H9 (cell line): ENCODE data around the gene UTP11. TPM values are rescaled to one million over a fixed set of nuclear protein-coding genes. Genes with fewer than 3 reads are reported as not detected.

Source experiments
- DNase-seq: peaks from one replicate; pipeline ENCODE4 v3.0.0-alpha.2; 2017
- H2AFZ ChIP-seq: one replicate; pipeline ENCODE4 v1.6.1; 2013; ENCODE audit warnings: mild to moderate bottlenecking, low read length, control low read depth, moderate library complexity
- H2AK5ac ChIP-seq: 2 replicates; pipeline ENCODE4 v1.6.1; 2013; ENCODE audit warnings: low read length, control low read depth, mixed read lengths; ENCODE audit not compliant: insufficient read length
- H2BK120ac ChIP-seq: one replicate; pipeline ENCODE4 v1.6.1; 2013; ENCODE audit warnings: low read depth, mild to moderate bottlenecking, low read length, control low read depth, inconsistent platforms; ENCODE audit not compliant: poor library complexity, severe bottlenecking
- H2BK12ac ChIP-seq: 2 replicates; pipeline ENCODE4 v1.6.1; 2013; ENCODE audit warnings: low read length, control low read depth, mixed read lengths, low read depth; ENCODE audit not compliant: insufficient read length
- H2BK15ac ChIP-seq: 2 replicates; pipeline ENCODE4 v1.6.1; 2013; ENCODE audit warnings: low read depth, low read length, control low read depth
- H2BK20ac ChIP-seq: one replicate; pipeline ENCODE4 v1.6.1; 2013; ENCODE audit warnings: low read depth, mild to moderate bottlenecking, low read length, control low read depth, inconsistent platforms; ENCODE audit not compliant: poor library complexity, severe bottlenecking
- H2BK5ac ChIP-seq: 2 replicates; pipeline ENCODE4 v1.6.1; 2013; ENCODE audit warnings: low read length, control low read depth, mixed read lengths; ENCODE audit not compliant: insufficient read length
- H3K14ac ChIP-seq: 2 replicates; pipeline ENCODE4 v1.6.1; 2013; ENCODE audit warnings: low read length, control low read depth; ENCODE audit not compliant: insufficient read depth
- H3K18ac ChIP-seq: 2 replicates; pipeline ENCODE4 v1.6.1; 2013; ENCODE audit warnings: low read depth, mild to moderate bottlenecking, mixed read lengths, low read length, control low read depth; ENCODE audit not compliant: insufficient read length
- H3K23ac ChIP-seq: 2 replicates; pipeline ENCODE4 v1.6.1; 2013; ENCODE audit warnings: low read length, control low read depth, mixed read lengths, low read depth; ENCODE audit not compliant: insufficient read length
- H3K23me2 ChIP-seq: 2 replicates; pipeline ENCODE4 v1.6.1; 2013; ENCODE audit warnings: low read depth, mild to moderate bottlenecking, mixed read lengths, low read length, control low read depth; ENCODE audit not compliant: insufficient read length, poor library complexity, severe bottlenecking
- H3K27ac ChIP-seq: 2 replicates; pipeline ENCODE4 v1.5.1; 2013; ENCODE audit warnings: low read length, control low read depth, mixed read lengths, low read depth; ENCODE audit not compliant: insufficient read length
- H3K27me3 ChIP-seq: 2 replicates; pipeline ENCODE4 v1.6.1; 2013; ENCODE audit warnings: low read length, control low read depth, inconsistent platforms; ENCODE audit not compliant: insufficient read depth
- H3K4ac ChIP-seq: 2 replicates; pipeline ENCODE4 v1.6.1; 2013; ENCODE audit warnings: low read depth, mild to moderate bottlenecking, control low read depth, inconsistent platforms, low read length, moderate library complexity
- H3K4me1 ChIP-seq: 2 replicates; pipeline ENCODE4 v1.6.1; 2013; ENCODE audit warnings: low read length, control low read depth, inconsistent platforms; ENCODE audit not compliant: insufficient read depth
- H3K4me2 ChIP-seq: 2 replicates; pipeline ENCODE4 v1.6.1; 2013; ENCODE audit warnings: low read length, control low read depth, mixed read lengths; ENCODE audit not compliant: insufficient read length, insufficient read depth
- H3K56ac ChIP-seq: 2 replicates; pipeline ENCODE4 v1.6.1; 2013; ENCODE audit warnings: low read depth, mild to moderate bottlenecking, mixed read lengths, low read length, control low read depth; ENCODE audit not compliant: insufficient read length
- H3K79me1 ChIP-seq: 2 replicates; pipeline ENCODE4 v1.6.1; 2013; ENCODE audit warnings: low read depth, mild to moderate bottlenecking, moderate library complexity, low read length, control low read depth, inconsistent platforms; ENCODE audit not compliant: insufficient read depth, poor library complexity, severe bottlenecking
- H3K79me2 ChIP-seq: 2 replicates; pipeline ENCODE4 v1.6.1; 2013; ENCODE audit warnings: low read length, control low read depth, inconsistent platforms; ENCODE audit not compliant: insufficient read depth
- H3K9ac ChIP-seq: 2 replicates; pipeline ENCODE4 v1.6.1; 2013; ENCODE audit warnings: low read length, control low read depth, mixed read lengths; ENCODE audit not compliant: insufficient read length; ENCODE audit errors: extremely low read depth
- H3K9me3 ChIP-seq: one replicate; pipeline ENCODE4 v1.6.1; 2013; ENCODE audit warnings: low read depth, low read length, inconsistent platforms; ENCODE audit not compliant: control insufficient read depth
- H3T11ph ChIP-seq: one replicate; pipeline ENCODE4 v1.6.1; 2013; ENCODE audit warnings: mild to moderate bottlenecking, low read length, control low read depth, inconsistent platforms
- H4K20me1 ChIP-seq: one replicate; pipeline ENCODE4 v1.6.1; 2013; ENCODE audit not compliant: control insufficient read depth, insufficient read length, insufficient read depth
- H4K5ac ChIP-seq: 2 replicates; pipeline ENCODE4 v1.6.1; 2013; ENCODE audit warnings: low read depth, mild to moderate bottlenecking, mixed read lengths, low read length, control low read depth; ENCODE audit not compliant: insufficient read length
- H4K8ac ChIP-seq: replicated peaks from 2 replicates; pipeline ENCODE4 v1.6.1; 2013; ENCODE audit warnings: low read length, control low read depth, mixed read lengths, low read depth; ENCODE audit not compliant: insufficient read length
- H4K91ac ChIP-seq: 2 replicates; pipeline ENCODE4 v1.6.1; 2013; ENCODE audit warnings: low read depth, mild to moderate bottlenecking, moderate library complexity, mixed read lengths, low read length, control low read depth; ENCODE audit not compliant: insufficient read length
- H3K27ac Mint-ChIP-seq, 3 experiments: 2 replicates in 2 of 3; 3 replicates in 1 of 3; pipeline ENCODE4 v1.8.0; 2020 to 2021; ENCODE audit warnings: mixed read lengths in 3 of 3, mild to moderate bottlenecking in 1 of 3, moderate library complexity in 1 of 3
- H3K27me3 Mint-ChIP-seq: 2 replicates; pipeline ENCODE4 v1.8.0; 2021; ENCODE audit warnings: low read depth, mild to moderate bottlenecking, moderate library complexity, mixed read lengths
- H3K36me3 Mint-ChIP-seq, 3 experiments: 2 replicates in 2 of 3; 3 replicates in 1 of 3; pipeline ENCODE4 v1.8.0; 2020 to 2021; ENCODE audit warnings: low read depth in 3 of 3, mixed read lengths in 3 of 3; ENCODE audit not compliant: insufficient read depth in 1 of 3
- H3K4me1 Mint-ChIP-seq, 2 experiments: 2 replicates each; pipeline ENCODE4 v1.8.0; 2020; ENCODE audit warnings: mixed read lengths in 2 of 2
- H3K4me3 Mint-ChIP-seq, 2 experiments: 2 replicates in 1 of 2; 3 replicates in 1 of 2; pipeline ENCODE4 v1.8.0; 2020 to 2021; ENCODE audit warnings: mild to moderate bottlenecking in 2 of 2, mixed read lengths in 2 of 2, moderate library complexity in 1 of 2
- H3K9me3 Mint-ChIP-seq, 2 experiments: 2 replicates in 1 of 2; 3 replicates in 1 of 2; pipeline ENCODE4 v1.8.0; 2020; ENCODE audit warnings: mild to moderate bottlenecking in 2 of 2, mixed read lengths in 2 of 2, moderate library complexity in 1 of 2
- CTCF ChIP-seq: fragments of 200-600 bp; sonication (generic); conservative IDR thresholded peaks from 3 replicates; pipeline ENCODE4 v1.8.0; 2021; ENCODE audit warnings: antibody characterized with exemption, mild to moderate bottlenecking
- WGBS: extraction: QIAGEN DNeasy Blood & Tissue Kit; methylation state at CpG from one replicate; pipeline ENCODE4 v1.1.7; 2013; ENCODE audit warnings: missing lambda C conversion rate, low lambda C conversion rate, mixed read lengths; ENCODE audit not compliant: insufficient read length; ENCODE audit errors: extremely low coverage; 5-methylcytosine and 5-hydroxymethylcytosine counted together
- total RNA-seq: library from RNA; stranded (reverse); gene quantifications from 2 replicates; pipeline ENCODE4 v1.2.1, GENCODE V29; 2021

UTP11 gene
- total RNA-seq, 1 experiment from 2014 or later, result 63.1 TPM

- H4K20me1 ChIP-seq, result no peaks in the 10 kb centered on the region
- Mint-ChIP-seq H3K4me3 (no peak overlapping the region), H3K27ac (no peak overlapping the region; a peak in 1 of 7 replicates), H3K9me3 (no peaks in the 10 kb centered on the region; a peak in 1 of 5 replicates), H3K4me1 (peaks cover 33 to 53% of the 10 kb centered on the region in 2 experiments), H3K36me3 (no peaks in the 10 kb centered on the region), H3K27me3 (no peaks in the 10 kb centered on the region; the same call in 1 of the 2 replicates)
- H2BK120ac ChIP-seq, result no peak overlapping the region
- no peak overlapping the region for H3K9ac ChIP-seq
- no peak overlapping the region for H3K56ac ChIP-seq
- no peaks in the 10 kb centered on the region for H3K27me3 ChIP-seq
- H3K79me1 ChIP-seq, result no peaks in the 10 kb centered on the region
- H3K23ac ChIP-seq, result no peak overlapping the region
- no peak overlapping the region for H2BK20ac ChIP-seq
- DNase-seq, result no peak
- no CpG with 5 or more reads among the region's 10 CpGs for WGBS
- TF ChIP-seq CTCF, result peak; percentile 67
- H2AFZ ChIP-seq, result no peak overlapping the region
- H3K9me3 ChIP-seq, result no peaks in the 10 kb centered on the region
- no peak overlapping the region for H4K91ac ChIP-seq
- H3K4me1 ChIP-seq, result no peaks in the 10 kb centered on the region; the same call in none of the 2 replicates
- H3K4me2 ChIP-seq, result no peak overlapping the region
- no peak overlapping the region for H4K5ac ChIP-seq
- H2AK5ac ChIP-seq, result no peak overlapping the region
- H2BK15ac ChIP-seq, result no peak overlapping the region
- H3T11ph ChIP-seq, result no peak overlapping the region
- H3K4ac ChIP-seq, result no peak overlapping the region
- no peaks in the 10 kb centered on the region for H3K79me2 ChIP-seq
- no peak overlapping the region for H2BK12ac ChIP-seq
- no peak overlapping the region for H4K8ac ChIP-seq
- no peak overlapping the region for H3K14ac ChIP-seq
- H3K23me2 ChIP-seq, result no peaks in the 10 kb centered on the region
- H3K18ac ChIP-seq, result no peak overlapping the region
- no peak overlapping the region for H2BK5ac ChIP-seq
- no peak overlapping the region for H3K27ac ChIP-seq
Measured at GRCh38 chr1:38071312-38072256, 59.0 kb downstream of the UTP11 start.
